ENCODE measurements around the gene CDH23. TPM values are rescaled to one million over a fixed set of nuclear protein-coding genes. Genes with fewer than 3 reads are reported as not detected.

CDH23 gene
- total RNA-seq, 1 donor from 2014 or later: 0.29 TPM

DNA sequence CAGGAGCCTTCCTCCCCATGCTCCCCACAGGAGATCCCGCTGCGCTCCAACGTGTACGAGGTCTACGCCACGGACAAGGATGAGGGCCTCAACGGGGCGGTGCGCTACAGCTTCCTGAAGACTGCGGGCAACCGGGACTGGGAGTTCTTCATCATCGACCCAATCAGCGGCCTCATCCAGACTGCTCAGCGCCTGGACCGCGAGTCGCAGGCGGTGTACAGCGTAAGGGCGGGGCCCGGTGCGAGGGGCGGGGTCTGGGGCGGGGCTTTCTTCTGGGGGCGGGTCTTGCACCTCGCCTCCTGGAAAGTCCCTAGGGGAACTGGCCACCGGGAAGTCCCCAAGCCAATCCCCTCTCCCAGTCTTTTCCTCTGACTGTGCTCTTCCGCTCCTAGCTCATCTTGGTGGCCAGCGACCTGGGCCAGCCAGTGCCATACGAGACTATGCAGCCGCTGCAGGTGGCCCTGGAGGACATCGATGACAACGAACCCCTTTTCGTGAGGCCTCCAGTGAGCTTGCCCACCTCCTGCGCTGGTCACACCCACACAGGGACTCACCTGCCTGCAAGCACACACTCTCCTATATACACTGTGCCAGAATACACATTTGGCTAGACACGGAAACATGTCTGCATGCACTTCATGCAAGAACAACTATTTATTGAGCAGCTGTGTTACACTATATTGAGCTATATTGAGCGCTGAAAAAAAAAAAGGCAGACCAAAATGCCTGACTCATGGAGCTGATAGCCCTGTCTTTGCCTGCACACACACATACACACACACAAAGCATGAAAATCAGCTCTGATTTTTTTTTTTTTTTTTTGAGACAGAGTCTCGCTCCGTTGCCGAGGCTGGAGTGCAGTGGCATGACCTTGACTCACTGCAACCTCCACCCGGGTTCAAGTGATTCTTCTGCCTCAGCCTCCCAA, 409.3 kb downstream of the CDH23 start:
- no peak for ATAC-seq (ENCODE audit: low read depth)

DNA sequence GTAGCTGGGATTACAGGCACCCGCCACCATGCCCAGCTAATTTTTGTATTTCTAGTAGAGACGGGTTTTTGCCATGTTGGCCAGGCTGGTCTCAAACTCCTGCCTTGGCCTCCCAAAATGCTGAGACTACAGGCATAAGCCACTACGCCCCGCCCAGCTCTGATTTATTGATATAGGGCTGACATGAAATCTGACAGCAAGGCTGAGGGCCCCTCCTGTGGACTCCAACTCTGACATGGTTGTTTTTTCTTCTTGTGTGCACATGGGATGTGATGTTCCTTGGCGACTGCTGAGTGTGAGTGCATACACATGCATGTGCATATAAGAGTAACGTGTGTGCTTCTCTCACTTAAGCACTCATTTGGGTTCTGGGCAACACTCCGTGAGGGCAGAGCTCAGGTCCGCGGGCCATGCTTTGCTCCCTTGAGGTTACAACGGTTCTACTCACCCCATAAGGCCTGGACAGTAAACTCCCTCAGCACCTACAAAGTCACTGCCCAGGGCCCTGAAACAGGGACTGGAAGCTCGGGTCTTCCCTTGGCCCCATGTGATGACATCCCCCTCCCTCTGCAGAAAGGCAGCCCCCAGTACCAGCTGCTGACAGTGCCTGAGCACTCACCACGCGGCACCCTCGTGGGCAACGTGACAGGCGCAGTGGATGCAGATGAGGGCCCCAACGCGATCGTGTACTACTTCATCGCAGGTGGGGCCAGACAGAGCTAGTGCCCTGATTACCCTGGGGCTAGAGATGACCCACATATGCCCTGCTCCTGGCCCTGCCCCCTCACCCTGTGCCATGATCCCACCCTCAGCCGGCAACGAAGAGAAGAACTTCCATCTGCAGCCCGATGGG, 410.2 kb downstream of the CDH23 start:
- DNase-seq (no peak), ATAC-seq (ENCODE audit: low read depth) (no peak)
- ChIA-PET POLR2A (no interaction called here), CTCF (interaction anchor here (1.4 kb wide), 1 partner anchor 89 kb away, joined by 6 read pairs; no protein-coding TSS in a partner anchor)
- Mint-ChIP-seq H3K36me3 (ENCODE audit: low read depth) (no peaks in the 10 kb centered on the region), H3K9me3 (no peaks in the 10 kb centered on the region), H3K27ac (no peak overlapping the region), H3K27me3 (no peaks in the 10 kb centered on the region), H3K4me1 (peaks cover 2% of the 10 kb centered on the region), H3K4me3 (no peak overlapping the region)
- TF ChIP-seq, protein P1, sequence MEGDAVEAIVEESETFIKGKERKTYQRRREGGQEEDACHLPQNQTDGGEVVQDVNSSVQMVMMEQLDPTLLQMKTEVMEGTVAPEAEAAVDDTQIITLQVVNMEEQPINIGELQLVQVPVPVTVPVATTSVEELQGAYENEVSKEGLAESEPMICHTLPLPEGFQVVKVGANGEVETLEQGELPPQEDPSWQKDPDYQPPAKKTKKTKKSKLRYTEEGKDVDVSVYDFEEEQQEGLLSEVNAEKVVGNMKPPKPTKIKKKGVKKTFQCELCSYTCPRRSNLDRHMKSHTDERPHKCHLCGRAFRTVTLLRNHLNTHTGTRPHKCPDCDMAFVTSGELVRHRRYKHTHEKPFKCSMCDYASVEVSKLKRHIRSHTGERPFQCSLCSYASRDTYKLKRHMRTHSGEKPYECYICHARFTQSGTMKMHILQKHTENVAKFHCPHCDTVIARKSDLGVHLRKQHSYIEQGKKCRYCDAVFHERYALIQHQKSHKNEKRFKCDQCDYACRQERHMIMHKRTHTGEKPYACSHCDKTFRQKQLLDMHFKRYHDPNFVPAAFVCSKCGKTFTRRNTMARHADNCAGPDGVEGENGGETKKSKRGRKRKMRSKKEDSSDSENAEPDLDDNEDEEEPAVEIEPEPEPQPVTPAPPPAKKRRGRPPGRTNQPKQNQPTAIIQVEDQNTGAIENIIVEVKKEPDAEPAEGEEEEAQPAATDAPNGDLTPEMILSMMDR (IDR thresholded peaks at IDR 0.05): no peak
- intact Hi-C loops (cut with micrococcal nuclease): no loop called here

More for the DNA sequence above, 409.3 kb downstream of the CDH23 start:
- Mint-ChIP-seq H3K27me3 (no peaks in the 10 kb centered on the region), H3K36me3 (ENCODE audit: low read depth) (no peaks in the 10 kb centered on the region), H3K27ac (no peak overlapping the region), H3K4me3 (no peak overlapping the region), H3K9me3 (no peaks in the 10 kb centered on the region), H3K4me1 (peaks cover 11% of the 10 kb centered on the region)
- DNase-seq: no peak
- POLR2A ChIA-PET: interaction anchor here (0.6 kb wide), 1 partner anchor 466 kb away, joined by 3 read pairs; no protein-coding TSS in a partner anchor
- CTCF ChIA-PET: interaction anchor here (1.4 to 1.7 kb wide), 3 partner anchors 90 to 101 kb away, joined by 4 to 6 read pairs (median 5); no protein-coding TSS in a partner anchor
- TF ChIP-seq, protein P1 (IDR thresholded peaks at IDR 0.05): no peak
- intact Hi-C loops (cut with micrococcal nuclease): no loop called here

- no peak for DNase-seq
- Mint-ChIP-seq H3K4me3 (no peak overlapping the region), H3K27ac (no peak overlapping the region), H3K4me1 (peaks cover 2% of the 10 kb centered on the region), H3K36me3 (ENCODE audit: low read depth) (no peaks in the 10 kb centered on the region), H3K27me3 (no peaks in the 10 kb centered on the region), H3K9me3 (no peaks in the 10 kb centered on the region)
- ATAC-seq (ENCODE audit: low read depth): no peak
- intact Hi-C loops (cut with micrococcal nuclease): no loop called here
- ChIA-PET POLR2A (no interaction called here), CTCF (interaction anchor here (0.8 to 1.5 kb wide), 2 partner anchors 88 to 100 kb away, joined by 3 to 4 read pairs; no protein-coding TSS in a partner anchor)
- TF ChIP-seq, protein P1 (IDR thresholded peaks at IDR 0.05): no peak
Measured at GRCh38 chr10:71807557-71808510, 411.1 kb downstream of the CDH23 start.

DNA sequence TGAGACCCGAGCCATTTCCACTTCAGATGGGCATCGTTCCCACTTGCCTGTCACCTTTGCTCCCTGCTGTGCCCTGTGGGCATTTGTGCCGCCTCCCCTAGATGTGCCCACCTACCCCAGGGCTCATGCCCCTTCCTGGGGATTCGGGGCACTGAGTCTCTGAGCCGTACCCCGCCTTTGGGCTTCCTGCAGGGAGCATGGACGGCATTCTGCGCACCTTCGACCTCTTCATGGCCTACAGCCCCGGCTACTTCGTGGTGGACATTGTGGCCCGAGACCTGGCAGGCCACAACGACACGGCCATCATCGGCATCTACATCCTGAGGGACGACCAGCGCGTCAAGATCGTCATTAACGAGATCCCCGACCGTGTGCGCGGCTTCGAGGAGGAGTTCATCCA, 412.9 kb downstream of the CDH23 start:
- Mint-ChIP-seq H3K36me3 (ENCODE audit: low read depth) (peaks cover 2% of the 10 kb centered on the region), H3K27ac (no peak overlapping the region), H3K4me3 (no peak overlapping the region), H3K27me3 (no peaks in the 10 kb centered on the region), H3K9me3 (no peaks in the 10 kb centered on the region), H3K4me1 (peaks cover 2% of the 10 kb centered on the region)
- ChIA-PET POLR2A (no interaction called here), CTCF (interaction anchor here (1.3 to 1.5 kb wide), 2 partner anchors 86 to 211 kb away, joined by 3 to 4 read pairs; no protein-coding TSS in a partner anchor)
- DNase-seq: no peak
- no peak for ATAC-seq (ENCODE audit: low read depth)
- TF ChIP-seq, protein P1 (IDR thresholded peaks at IDR 0.05): no peak
- intact Hi-C loops (cut with micrococcal nuclease): loop anchor here (5.0 kb wide), 2 partner anchors 37 to 412 kb away; partner anchors contain the start of genes CDH23 and VSIR

Measured in activated B cell treated with CpG ODN at 0.5 μM for 24 hours (primary cell).